WERI-Rb-1 (cell line): ENCODE measurements around the gene IGF1R.

Experiments
- DNase-seq: peaks from one replicate; pipeline ENCODE4 v3.0.0-alpha.2; 2020
- H3K27ac ChIP-seq: fragments of 250-450 bp; sonication (Bioruptor Pico); 2 replicates; pipeline ENCODE4 v1.5.1; 2020; ENCODE audit warnings: mild to moderate bottlenecking, moderate library complexity
- H3K27me3 ChIP-seq: fragments of 250-450 bp; sonication (Bioruptor Pico); 2 replicates; pipeline ENCODE4 v1.5.1; 2021; ENCODE audit warnings: mild to moderate bottlenecking, low read depth, moderate library complexity; ENCODE audit not compliant: insufficient read depth, severe bottlenecking
- H3K36me3 ChIP-seq: fragments of 250-450 bp; sonication (Bioruptor Pico); 2 replicates; pipeline ENCODE4 v1.5.1; 2020; ENCODE audit warnings: mild to moderate bottlenecking, moderate library complexity
- H3K4me3 ChIP-seq: 2 replicates; pipeline ENCODE4 v1.5.1; 2011; ENCODE audit warnings: low read depth, mild to moderate bottlenecking, control low read depth, low read length
- H3K9me3 ChIP-seq: fragments of 250-450 bp; sonication (Bioruptor Pico); 2 replicates; pipeline ENCODE4 v1.5.1; 2021; ENCODE audit warnings: mild to moderate bottlenecking, moderate library complexity; ENCODE audit not compliant: severe bottlenecking
- TF ChIP-seq, protein P1 (sequence below): IDR thresholded peaks from 2 replicates; pipeline ENCODE4 v1.5.1; 2011; ENCODE audit warnings: low read depth, mild to moderate bottlenecking, control low read depth, inconsistent platforms, low read length

IGF1R gene

DNA sequence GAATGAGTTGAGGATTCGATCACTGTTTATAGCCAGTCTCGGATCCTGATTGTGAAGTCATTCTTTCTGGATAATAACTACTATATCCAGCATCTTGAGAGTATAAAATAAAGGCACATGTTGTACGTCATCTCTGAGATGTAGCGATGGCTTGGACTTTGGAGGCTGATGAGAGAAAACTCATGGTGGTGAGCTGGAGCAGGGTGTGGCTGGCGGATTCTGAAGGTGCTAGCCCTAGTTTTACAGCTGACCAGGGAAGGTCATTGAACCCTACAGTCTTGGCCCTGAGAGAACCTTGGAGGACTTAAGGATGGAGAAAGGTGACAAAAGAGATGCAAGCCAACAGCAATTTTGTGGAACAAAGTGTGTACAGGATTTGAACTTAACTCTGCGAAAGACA is 153.8 kb downstream of the IGF1R start:
- DNase-seq: no peak
- Histone ChIP-seq H3K4me3 (no peak overlapping the region), H3K36me3 (no peaks in the 10 kb centered on the region), H3K27ac (no peak overlapping the region), H3K27me3 (no peaks in the 10 kb centered on the region), H3K9me3 (no peaks in the 10 kb centered on the region)
- TF ChIP-seq, protein P1, sequence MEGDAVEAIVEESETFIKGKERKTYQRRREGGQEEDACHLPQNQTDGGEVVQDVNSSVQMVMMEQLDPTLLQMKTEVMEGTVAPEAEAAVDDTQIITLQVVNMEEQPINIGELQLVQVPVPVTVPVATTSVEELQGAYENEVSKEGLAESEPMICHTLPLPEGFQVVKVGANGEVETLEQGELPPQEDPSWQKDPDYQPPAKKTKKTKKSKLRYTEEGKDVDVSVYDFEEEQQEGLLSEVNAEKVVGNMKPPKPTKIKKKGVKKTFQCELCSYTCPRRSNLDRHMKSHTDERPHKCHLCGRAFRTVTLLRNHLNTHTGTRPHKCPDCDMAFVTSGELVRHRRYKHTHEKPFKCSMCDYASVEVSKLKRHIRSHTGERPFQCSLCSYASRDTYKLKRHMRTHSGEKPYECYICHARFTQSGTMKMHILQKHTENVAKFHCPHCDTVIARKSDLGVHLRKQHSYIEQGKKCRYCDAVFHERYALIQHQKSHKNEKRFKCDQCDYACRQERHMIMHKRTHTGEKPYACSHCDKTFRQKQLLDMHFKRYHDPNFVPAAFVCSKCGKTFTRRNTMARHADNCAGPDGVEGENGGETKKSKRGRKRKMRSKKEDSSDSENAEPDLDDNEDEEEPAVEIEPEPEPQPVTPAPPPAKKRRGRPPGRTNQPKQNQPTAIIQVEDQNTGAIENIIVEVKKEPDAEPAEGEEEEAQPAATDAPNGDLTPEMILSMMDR: no peak

DNA sequence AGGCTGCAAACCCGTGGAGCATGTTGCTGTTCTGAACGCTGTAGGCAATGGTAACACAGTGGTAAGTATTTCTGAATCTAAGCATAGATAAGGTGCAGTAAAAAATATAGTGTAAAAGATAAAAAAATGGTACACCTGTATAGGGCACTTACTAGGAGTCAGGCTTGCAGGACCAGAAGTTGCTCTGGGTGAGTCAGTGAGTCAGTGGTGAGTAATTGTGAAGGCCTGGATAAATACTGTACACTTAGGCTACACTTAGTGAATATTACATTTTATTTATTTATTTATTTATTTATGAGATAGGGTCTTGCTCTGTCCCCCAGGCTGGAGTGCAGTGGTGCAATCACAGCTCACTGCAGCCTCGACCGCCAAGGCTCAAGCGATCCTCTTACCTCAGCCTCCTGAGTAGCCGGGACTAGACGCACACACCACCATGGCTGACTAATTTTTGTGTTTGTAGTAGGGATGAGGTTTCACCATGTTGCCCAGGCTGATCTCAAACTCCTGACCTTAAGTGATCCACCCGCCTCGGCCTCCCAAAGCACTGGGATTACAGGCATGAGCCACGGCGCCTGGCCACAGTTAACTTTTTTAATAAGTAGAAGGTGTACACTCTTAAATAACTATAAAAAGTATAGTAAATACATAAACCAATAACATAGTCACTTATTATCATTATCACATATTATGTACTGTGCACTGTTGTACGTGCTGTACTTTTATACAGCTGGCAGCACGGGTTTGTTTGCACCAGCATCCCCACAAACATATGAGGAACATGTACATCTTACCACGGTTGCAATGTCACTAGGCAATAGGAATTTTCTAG is 155.1 kb downstream of the IGF1R start:
- Histone ChIP-seq H3K9me3 (no peaks in the 10 kb centered on the region), H3K27me3 (no peaks in the 10 kb centered on the region), H3K36me3 (no peaks in the 10 kb centered on the region), H3K4me3 (no peak overlapping the region), H3K27ac (no peak overlapping the region)
- TF ChIP-seq, protein P1: no peak
- no peak for DNase-seq

DNA sequence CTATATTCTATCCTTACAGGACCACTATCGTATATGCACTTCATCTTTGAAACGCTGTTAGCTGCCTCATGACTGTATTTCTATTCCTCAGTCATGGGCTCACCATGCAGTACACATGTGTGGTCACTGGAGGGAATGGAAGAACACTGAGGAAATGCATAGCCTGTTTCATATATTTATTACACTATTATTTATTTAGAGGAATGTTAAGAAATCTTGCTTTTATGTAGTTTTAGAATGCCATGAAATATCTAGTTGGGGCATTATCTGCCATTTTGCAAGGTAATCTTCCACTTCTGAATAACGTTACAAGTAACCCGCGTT is 155.7 kb downstream of the IGF1R start:
- H3K36me3 ChIP-seq: no peaks in the 10 kb centered on the region
- H3K27ac ChIP-seq: no peak overlapping the region
- no peak for DNase-seq
- H3K9me3 ChIP-seq: no peaks in the 10 kb centered on the region
- TF ChIP-seq, protein P1: no peak
- H3K4me3 ChIP-seq: no peak overlapping the region
- H3K27me3 ChIP-seq: no peaks in the 10 kb centered on the region

DNA sequence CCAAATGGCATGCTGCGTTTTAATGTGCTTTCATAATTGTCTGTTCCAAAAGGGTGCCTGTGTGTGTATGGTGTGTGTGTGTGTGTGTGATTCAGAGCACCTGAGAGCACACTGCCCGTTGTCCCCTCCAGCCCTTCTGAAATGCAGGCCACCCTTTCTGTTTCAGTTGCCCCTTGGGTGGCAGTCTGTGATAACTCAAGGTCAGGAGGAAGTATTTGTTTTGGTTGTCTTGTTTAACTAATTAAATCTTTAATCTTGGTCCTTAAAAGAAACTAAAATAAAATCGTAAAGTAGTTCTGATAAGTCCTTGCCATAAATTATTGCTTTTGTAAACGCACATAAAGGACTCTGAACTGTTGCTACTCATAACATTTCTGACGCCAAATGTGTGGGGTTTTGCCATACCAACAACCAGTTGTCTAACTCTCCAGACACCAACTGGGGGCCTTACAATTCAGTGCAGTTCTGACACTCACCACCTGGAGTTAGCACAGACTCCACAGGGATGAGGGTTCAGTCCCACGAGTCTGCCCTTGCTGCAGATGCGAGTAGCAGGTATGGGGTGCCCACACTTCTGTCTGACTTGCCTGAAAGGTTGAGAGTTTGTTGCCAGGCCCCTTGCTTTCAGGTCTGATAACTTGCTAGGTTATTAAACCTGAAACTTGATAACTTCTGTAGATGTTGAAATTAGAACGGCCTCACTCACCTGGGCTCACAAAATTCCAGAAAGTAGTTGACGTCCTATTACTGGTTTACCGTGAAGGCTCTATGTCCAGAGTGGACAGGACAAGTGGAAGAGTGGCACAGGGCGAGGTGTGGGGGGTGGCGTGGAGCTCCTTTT is 157.3 kb downstream of the IGF1R start:
- no peak overlapping the region for H3K27ac ChIP-seq

DNA sequence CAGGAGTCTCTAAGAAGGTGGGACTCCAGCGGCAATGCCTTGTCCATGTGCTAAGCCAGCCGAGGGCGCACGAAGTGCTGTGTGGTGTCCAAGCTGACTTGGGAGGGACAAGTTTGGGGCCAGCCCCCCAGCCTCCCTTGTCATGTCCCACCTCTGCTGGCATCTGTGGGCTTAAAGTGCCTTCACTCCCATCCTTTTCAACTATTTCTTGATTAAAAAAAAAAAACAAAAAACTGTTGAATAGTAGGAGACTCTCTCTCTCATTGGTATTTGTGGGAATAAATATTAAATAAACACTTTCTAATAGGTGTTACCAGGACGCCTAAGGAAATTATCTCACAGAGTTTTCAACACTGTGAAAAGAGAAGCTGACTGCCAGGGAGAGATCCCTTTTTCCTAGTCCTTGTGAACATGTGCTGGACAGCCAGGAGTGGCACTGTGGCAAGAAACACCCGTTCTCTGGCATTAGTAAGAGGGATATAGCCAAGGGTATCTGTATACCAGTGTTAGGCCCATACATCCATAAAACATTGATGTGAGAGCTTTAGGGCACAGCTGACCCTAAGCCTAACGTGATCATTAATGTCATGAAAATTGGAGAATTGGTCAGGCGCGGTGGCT is 158.0 kb downstream of the IGF1R start:
- no peak for DNase-seq
- H3K36me3 ChIP-seq: no peaks in the 10 kb centered on the region
- no peak overlapping the region for H3K4me3 ChIP-seq
- H3K27me3 ChIP-seq: no peaks in the 10 kb centered on the region
- TF ChIP-seq, protein P1: no peak
- H3K27ac ChIP-seq: no peak overlapping the region
- H3K9me3 ChIP-seq: no peaks in the 10 kb centered on the region

More for the DNA sequence above, 157.3 kb downstream of the IGF1R start:
- Histone ChIP-seq H3K27me3 (no peaks in the 10 kb centered on the region), H3K4me3 (no peak overlapping the region), H3K36me3 (no peaks in the 10 kb centered on the region), H3K9me3 (no peaks in the 10 kb centered on the region)
- TF ChIP-seq, protein P1: peak; percentile 47
- peak; percentile 28 for DNase-seq
